Mammary epithelial cell (primary cell): ENCODE results near the gene TPX2.

Experiments
- EZH2 ChIP-seq: IDR thresholded peaks from 2 replicates; pipeline ENCODE4 v1.6.1; 2012; ENCODE audit warnings: low read length, inconsistent platforms, borderline replicate concordance
- TF ChIP-seq, protein P1 (sequence below), 2 donors: IDR thresholded peaks in 1 of 2; conservative IDR thresholded peaks in 1 of 2; 2 replicates each; pipeline ENCODE4 v1.5.1; 2011 to 2012; ENCODE audit warnings: inconsistent platforms in 2 of 2, low read length in 2 of 2, mild to moderate bottlenecking in 2 of 2, control low read depth in 1 of 2, low read depth in 1 of 2; ENCODE audit not compliant: insufficient read depth in 1 of 2; ENCODE audit errors: extremely low read depth in 1 of 2

DNA sequence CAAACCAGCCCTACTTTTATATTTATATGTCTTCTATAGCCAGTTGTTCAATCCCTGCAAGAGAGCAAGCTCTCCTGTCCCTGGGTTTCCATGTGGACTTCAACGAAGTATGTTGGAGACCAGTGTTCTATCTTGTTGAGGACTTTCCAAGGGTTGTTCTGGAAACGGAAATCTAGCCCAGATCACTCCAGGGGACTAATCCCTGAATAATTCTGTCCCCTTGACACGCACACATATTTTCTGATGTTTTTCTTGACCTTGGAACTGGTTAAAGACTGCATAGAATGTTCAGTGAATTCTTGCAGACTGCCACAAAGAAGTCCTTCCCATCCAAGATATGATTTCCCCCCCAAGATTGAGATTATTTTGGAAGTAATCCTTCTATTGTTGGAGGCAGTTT, 70.6 kb downstream of the TPX2 start:
- TF ChIP-seq, protein P1, sequence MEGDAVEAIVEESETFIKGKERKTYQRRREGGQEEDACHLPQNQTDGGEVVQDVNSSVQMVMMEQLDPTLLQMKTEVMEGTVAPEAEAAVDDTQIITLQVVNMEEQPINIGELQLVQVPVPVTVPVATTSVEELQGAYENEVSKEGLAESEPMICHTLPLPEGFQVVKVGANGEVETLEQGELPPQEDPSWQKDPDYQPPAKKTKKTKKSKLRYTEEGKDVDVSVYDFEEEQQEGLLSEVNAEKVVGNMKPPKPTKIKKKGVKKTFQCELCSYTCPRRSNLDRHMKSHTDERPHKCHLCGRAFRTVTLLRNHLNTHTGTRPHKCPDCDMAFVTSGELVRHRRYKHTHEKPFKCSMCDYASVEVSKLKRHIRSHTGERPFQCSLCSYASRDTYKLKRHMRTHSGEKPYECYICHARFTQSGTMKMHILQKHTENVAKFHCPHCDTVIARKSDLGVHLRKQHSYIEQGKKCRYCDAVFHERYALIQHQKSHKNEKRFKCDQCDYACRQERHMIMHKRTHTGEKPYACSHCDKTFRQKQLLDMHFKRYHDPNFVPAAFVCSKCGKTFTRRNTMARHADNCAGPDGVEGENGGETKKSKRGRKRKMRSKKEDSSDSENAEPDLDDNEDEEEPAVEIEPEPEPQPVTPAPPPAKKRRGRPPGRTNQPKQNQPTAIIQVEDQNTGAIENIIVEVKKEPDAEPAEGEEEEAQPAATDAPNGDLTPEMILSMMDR (conservative IDR thresholded peaks at IDR 0.05 in 1 of 2, IDR thresholded peaks at IDR 0.05 in 1 of 2; ENCODE audit: extremely low read depth in 1 of 2, insufficient read depth in 1 of 2, low read depth in 1 of 2, low read length in 2 of 2) = no peak
- TF ChIP-seq EZH2 = no peak
